Omental fat pad (tissue), 4 donors: ENCODE data around the gene BEST1. TPM values are rescaled to one million over a fixed set of nuclear protein-coding genes. Genes with fewer than 3 reads are reported as not detected.
A peak's percentile ranks its signal among the peaks of the same experiment; 100 is the strongest.

ENCODE experiments used
- ATAC-seq: fragments of 150-250 bp; one replicate; pipeline ENCODE4 v1.9.1; 2016; ENCODE audit warnings: mild to moderate bottlenecking, moderate library complexity; ENCODE audit not compliant: low FRiP score
- DNase-seq: peaks from one replicate; pipeline ENCODE4 v3.0.0-alpha.2; 2019; ENCODE audit warnings: low spot score
- CTCF ChIP-seq, 3 donors: fragments of 450-650 bp; IDR thresholded peaks; one replicate each; pipeline ENCODE4 v1.5.1; 2016 to 2017; ENCODE audit warnings: antibody characterized with exemption in 3 of 3, mild to moderate bottlenecking in 3 of 3, moderate library complexity in 2 of 3
- total RNA-seq, 4 donors: library from RNA; depleted of rRNA; stranded (reverse); fragments of >200 nt; gene quantifications; one replicate each; pipeline ENCODE4 v1.1.0, GENCODE V29; 2016

Gene BEST1
- 10 to 100 TPM in 3 of 4 donors, 1 to 10 TPM in 1; 5.8 to 17.0 (median 12.0) TPM for total RNA-seq

- ATAC-seq = no peak
- no peak for DNase-seq
- no peak for TF ChIP-seq CTCF (IDR thresholded peaks at IDR 0.05)
These were observed at the start of gene BEST1 for GRCh38 chr11:61950035-61950547. TSS of gene BEST1 (plus strand) at chr11:61950351. CDS start at chr11:61951807, 1,456 bp downstream.

GRCh38 chr11:61901397-61901796 is 48.8 kb upstream of the BEST1 start:
- no peak for TF ChIP-seq CTCF (IDR thresholded peaks at IDR 0.05)
- no peak for DNase-seq

GRCh38 chr11:61902313-61902712 is 47.8 kb upstream of the BEST1 start:
- DNase-seq = no peak
- TF ChIP-seq CTCF (IDR thresholded peaks at IDR 0.05) = no peak

More at GRCh38 chr11:61901397-61901796, 48.8 kb upstream of the BEST1 start:
- ATAC-seq = no peak

GRCh38 chr11:61903845-61904244 is 46.3 kb upstream of the BEST1 start:
- TF ChIP-seq CTCF (IDR thresholded peaks at IDR 0.05) = no peak
- ATAC-seq (no peak), DNase-seq (no peak)

More at GRCh38 chr11:61902313-61902712, 47.8 kb upstream of the BEST1 start:
- no peak for ATAC-seq

GRCh38 chr11:61904539-61905048 is 45.6 kb upstream of the BEST1 start:
- DNase-seq (no peak), ATAC-seq (peak; percentile 19)
- TF ChIP-seq CTCF (IDR thresholded peaks at IDR 0.05) = no peak

- DNase-seq = no peak
- ATAC-seq = no peak
- no peak for TF ChIP-seq CTCF (IDR thresholded peaks at IDR 0.05)
These were observed 45.0 kb upstream of the BEST1 start for GRCh38 chr11:61905067-61905696.
